ENCODE measurements around the gene GPR17.

GPR17 gene

GRCh38 chr2:127618551-127619202 is 27.3 kb upstream of the GPR17 start:
- H3K4me2 ChIP-seq (ENCODE audit: low read depth, low read length, poor library complexity, severe bottlenecking): no peak overlapping the region
- H3F3A ChIP-seq (ENCODE audit: insufficient read depth): no peaks in the 10 kb centered on the region
- no peaks in the 10 kb centered on the region for H3K79me2 ChIP-seq (ENCODE audit: insufficient read depth, low read length)
- no peak overlapping the region for H2AFZ ChIP-seq (ENCODE audit: low read depth, low read length, severe bottlenecking)
- H3K36me3 ChIP-seq (ENCODE audit: low read length): no peaks in the 10 kb centered on the region
- no peaks in the 10 kb centered on the region for H3K9me3 ChIP-seq (ENCODE audit: insufficient read depth, low read length)
- no peak overlapping the region for H3K4me3 ChIP-seq (ENCODE audit: insufficient read depth, low read length, poor library complexity, severe bottlenecking)
- TF ChIP-seq EZH2phosphoT487 (conservative IDR thresholded peaks at IDR 0.05; ENCODE audit: low read length): no peak
- TF ChIP-seq CTCF (IDR thresholded peaks at IDR 0.05; ENCODE audit: insufficient read depth, low read length, poor library complexity, severe bottlenecking): no peak
- no peak overlapping the region for H3K27ac ChIP-seq (ENCODE audit: low read depth, low read length)
- H3K9ac ChIP-seq (ENCODE audit: low read length): no peak overlapping the region
- H4K20me1 ChIP-seq (ENCODE audit: low read depth, low read length): no peaks in the 10 kb centered on the region
- H3K9me2 ChIP-seq (replicated peaks; ENCODE audit: insufficient read depth, low read length): no peaks in the 10 kb centered on the region
- no peaks in the 10 kb centered on the region for H3K27me3 ChIP-seq (ENCODE audit: low read length)

DNA sequence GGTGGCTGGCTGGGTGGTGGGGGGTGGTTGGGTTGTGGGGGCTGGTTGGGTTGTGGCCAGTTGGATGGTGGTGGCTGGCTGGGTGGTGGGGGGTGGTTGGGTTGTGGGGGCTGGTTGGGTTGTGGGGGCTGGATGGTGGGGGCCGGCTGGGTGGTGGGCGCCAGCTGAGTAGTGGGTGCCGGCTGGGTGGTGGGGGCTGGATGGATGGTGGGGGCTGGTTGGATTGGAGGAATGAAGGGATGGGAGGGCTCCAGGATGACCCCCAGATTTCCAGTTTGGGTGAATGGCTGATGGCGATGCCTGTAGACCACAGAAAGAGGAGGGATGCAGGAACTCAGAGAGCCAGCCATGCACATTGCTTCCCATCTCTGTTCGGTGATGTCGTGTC is 26.8 kb upstream of the GPR17 start:
- H3F3A ChIP-seq (ENCODE audit: insufficient read depth): no peaks in the 10 kb centered on the region
- H2AFZ ChIP-seq (ENCODE audit: low read depth, low read length, severe bottlenecking): no peak overlapping the region
- H3K9ac ChIP-seq (ENCODE audit: low read length): no peak overlapping the region
- H3K9me3 ChIP-seq (ENCODE audit: insufficient read depth, low read length): no peaks in the 10 kb centered on the region
- no peak overlapping the region for H3K27ac ChIP-seq (ENCODE audit: low read depth, low read length)
- no peak for TF ChIP-seq CTCF (IDR thresholded peaks at IDR 0.05; ENCODE audit: insufficient read depth, low read length, poor library complexity, severe bottlenecking)
- no peak for TF ChIP-seq EZH2phosphoT487 (conservative IDR thresholded peaks at IDR 0.05; ENCODE audit: low read length)
- H3K36me3 ChIP-seq (ENCODE audit: low read length): no peaks in the 10 kb centered on the region
- H3K9me2 ChIP-seq (replicated peaks; ENCODE audit: insufficient read depth, low read length): no peaks in the 10 kb centered on the region
- no peaks in the 10 kb centered on the region for H3K79me2 ChIP-seq (ENCODE audit: insufficient read depth, low read length)
- no peaks in the 10 kb centered on the region for H4K20me1 ChIP-seq (ENCODE audit: low read depth, low read length)
- H3K4me3 ChIP-seq (ENCODE audit: insufficient read depth, low read length, poor library complexity, severe bottlenecking): no peak overlapping the region
- no peak overlapping the region for H3K4me2 ChIP-seq (ENCODE audit: low read depth, low read length, poor library complexity, severe bottlenecking)
- no peaks in the 10 kb centered on the region for H3K27me3 ChIP-seq (ENCODE audit: low read length)

DNA sequence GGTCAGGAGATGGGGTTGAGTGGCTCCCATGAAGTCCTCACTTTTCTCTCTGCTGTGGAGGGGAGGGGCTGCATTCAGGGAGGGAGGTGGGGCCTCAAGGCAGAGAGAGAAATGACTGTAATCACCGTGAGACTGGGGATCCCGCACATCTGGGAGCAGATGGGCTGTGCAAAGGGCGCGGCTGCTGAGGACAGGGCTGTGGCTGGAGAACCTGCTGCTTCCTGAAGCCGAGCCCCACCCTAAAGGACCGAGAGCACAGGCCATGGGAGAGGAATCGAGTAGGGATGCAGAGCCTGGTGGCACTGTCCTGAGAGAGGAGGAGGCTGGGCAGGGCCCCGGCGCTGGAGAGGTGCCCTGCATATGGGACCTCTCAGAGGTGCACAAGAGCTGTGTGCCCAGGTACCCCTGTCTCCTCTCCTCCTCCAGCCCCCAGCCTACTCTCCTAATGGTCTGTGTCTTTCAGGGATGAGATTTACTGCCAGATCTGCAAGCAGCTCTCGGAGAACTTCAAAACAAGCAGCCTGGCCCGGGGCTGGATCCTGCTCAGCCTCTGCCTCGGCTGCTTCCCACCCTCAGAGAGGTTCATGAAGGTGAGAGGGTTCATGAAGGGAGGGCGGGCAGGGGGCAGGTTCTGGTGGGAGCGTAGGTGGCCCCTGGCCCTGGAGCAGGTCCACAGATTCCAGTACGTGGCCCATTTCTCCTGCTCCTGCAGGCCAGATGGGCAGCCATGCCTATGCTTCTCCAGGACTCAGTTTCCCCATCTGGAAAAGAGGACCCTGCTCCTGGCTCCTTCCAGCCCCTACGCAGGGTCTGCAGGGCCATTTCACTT is 25.9 kb upstream of the GPR17 start:
- Histone ChIP-seq H3K4me3 (ENCODE audit: insufficient read depth, low read length, poor library complexity, severe bottlenecking) (no peak overlapping the region), H3K9me3 (ENCODE audit: insufficient read depth, low read length) (no peaks in the 10 kb centered on the region), H2AFZ (ENCODE audit: low read depth, low read length, severe bottlenecking) (no peak overlapping the region), H3K4me2 (ENCODE audit: low read depth, low read length, poor library complexity, severe bottlenecking) (no peak overlapping the region), H4K20me1 (ENCODE audit: low read depth, low read length) (no peaks in the 10 kb centered on the region), H3K9ac (ENCODE audit: low read length) (no peak overlapping the region), H3K9me2 (replicated peaks; ENCODE audit: insufficient read depth, low read length) (no peaks in the 10 kb centered on the region), H3F3A (ENCODE audit: insufficient read depth) (no peaks in the 10 kb centered on the region), H3K27me3 (ENCODE audit: low read length) (no peaks in the 10 kb centered on the region), H3K36me3 (ENCODE audit: low read length) (no peaks in the 10 kb centered on the region), H3K27ac (ENCODE audit: low read depth, low read length) (no peak overlapping the region), H3K79me2 (ENCODE audit: insufficient read depth, low read length) (no peaks in the 10 kb centered on the region)
- no peak for TF ChIP-seq CTCF (IDR thresholded peaks at IDR 0.05; ENCODE audit: insufficient read depth, low read length, poor library complexity, severe bottlenecking)
- TF ChIP-seq EZH2phosphoT487 (conservative IDR thresholded peaks at IDR 0.05; ENCODE audit: low read length): no peak

Measured in SU-DHL-6 (cell line).